ENCODE data around the gene TSPEAR.

The TSPEAR gene

DNA sequence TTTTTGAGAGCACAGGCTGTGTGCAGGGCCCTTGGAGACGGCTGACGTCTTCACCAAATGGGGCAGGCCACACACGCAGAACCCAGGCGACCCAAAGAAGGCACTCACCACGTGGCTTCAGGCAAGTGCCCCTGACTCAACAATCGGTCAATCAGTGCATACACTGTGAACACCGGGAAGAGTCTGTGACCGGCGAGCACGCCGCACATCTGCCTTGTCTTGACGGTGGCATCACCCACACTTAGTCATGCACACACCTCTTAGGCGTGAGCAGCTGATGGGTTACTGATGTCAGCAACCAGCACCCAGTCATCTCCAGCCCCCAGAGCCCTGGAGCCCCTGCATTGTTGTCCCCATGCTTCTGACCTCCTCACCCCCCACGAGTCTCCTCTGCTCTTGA is 261.0 kb downstream of the TSPEAR start:
- no peak for DNase-seq (ENCODE audit: low read depth)
- no peak for TF ChIP-seq MYC (IDR thresholded peaks at IDR 0.05; ENCODE audit: low read depth, low read length)
- TF ChIP-seq, protein P1, sequence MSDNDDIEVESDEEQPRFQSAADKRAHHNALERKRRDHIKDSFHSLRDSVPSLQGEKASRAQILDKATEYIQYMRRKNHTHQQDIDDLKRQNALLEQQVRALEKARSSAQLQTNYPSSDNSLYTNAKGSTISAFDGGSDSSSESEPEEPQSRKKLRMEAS (IDR thresholded peaks at IDR 0.05; ENCODE audit: low read depth, low read length), result no peak
- TF ChIP-seq, protein P2, sequence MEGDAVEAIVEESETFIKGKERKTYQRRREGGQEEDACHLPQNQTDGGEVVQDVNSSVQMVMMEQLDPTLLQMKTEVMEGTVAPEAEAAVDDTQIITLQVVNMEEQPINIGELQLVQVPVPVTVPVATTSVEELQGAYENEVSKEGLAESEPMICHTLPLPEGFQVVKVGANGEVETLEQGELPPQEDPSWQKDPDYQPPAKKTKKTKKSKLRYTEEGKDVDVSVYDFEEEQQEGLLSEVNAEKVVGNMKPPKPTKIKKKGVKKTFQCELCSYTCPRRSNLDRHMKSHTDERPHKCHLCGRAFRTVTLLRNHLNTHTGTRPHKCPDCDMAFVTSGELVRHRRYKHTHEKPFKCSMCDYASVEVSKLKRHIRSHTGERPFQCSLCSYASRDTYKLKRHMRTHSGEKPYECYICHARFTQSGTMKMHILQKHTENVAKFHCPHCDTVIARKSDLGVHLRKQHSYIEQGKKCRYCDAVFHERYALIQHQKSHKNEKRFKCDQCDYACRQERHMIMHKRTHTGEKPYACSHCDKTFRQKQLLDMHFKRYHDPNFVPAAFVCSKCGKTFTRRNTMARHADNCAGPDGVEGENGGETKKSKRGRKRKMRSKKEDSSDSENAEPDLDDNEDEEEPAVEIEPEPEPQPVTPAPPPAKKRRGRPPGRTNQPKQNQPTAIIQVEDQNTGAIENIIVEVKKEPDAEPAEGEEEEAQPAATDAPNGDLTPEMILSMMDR (IDR thresholded peaks at IDR 0.05; ENCODE audit: low read depth, low read length), result no peak
- no peak for TF ChIP-seq POLR2A (IDR thresholded peaks at IDR 0.05; ENCODE audit: extremely low read depth, insufficient read length)
- H3K4me3 ChIP-seq (ENCODE audit: low read depth, low read length), result no peak overlapping the region

DNA sequence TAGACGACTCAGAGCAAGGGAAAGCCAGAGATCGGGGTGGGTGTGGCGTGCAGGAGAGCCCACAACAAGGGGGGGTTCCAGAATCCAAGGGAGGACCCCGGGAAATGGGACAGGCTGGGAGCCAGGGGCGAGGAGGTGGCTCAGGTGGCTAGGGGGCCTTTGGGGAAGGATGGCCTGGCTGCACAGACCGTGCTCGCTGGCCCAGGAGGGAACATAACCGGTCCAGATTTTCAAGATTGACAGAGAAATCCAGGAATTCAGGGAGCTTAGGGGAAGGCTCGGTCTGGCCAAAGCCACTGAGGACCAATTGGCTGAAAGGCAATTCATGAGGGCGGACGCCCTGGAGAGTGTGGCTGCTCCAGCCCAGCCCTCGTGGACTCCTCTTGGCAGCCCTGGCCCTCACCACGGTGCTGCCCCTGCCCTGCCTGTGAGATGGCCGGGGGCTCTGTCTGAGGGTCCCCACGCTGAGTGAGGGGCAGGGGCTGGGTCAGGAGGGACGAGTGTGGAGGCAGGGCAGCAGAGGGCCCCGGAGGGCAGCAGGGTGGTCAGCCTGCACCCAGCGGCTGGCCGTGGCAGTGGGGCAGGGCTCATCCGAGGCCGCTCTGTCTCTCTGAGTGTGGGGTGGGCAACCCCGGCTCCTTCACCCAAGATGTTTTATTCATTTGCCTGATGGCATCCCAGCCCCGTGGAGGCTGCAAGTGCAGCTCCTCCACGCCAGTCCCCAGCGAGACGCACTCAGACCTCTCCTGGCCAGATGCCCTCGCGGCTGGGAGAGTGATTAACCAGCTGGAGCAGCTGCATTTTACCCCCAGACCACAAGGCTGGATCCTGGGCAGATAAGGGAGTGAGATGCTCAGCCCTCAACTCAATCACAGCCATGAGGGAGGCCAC is 261.7 kb downstream of the TSPEAR start:
- TF ChIP-seq, protein P1 (IDR thresholded peaks at IDR 0.05; ENCODE audit: low read depth, low read length), result no peak
- TF ChIP-seq, protein P2 (IDR thresholded peaks at IDR 0.05; ENCODE audit: low read depth, low read length), result no peak
- TF ChIP-seq MYC (IDR thresholded peaks at IDR 0.05; ENCODE audit: low read depth, low read length) (no peak), POLR2A (IDR thresholded peaks at IDR 0.05; ENCODE audit: extremely low read depth, insufficient read length) (no peak)
- H3K4me3 ChIP-seq (ENCODE audit: low read depth, low read length), result no peak overlapping the region
- no peak for DNase-seq (ENCODE audit: low read depth)

DNA sequence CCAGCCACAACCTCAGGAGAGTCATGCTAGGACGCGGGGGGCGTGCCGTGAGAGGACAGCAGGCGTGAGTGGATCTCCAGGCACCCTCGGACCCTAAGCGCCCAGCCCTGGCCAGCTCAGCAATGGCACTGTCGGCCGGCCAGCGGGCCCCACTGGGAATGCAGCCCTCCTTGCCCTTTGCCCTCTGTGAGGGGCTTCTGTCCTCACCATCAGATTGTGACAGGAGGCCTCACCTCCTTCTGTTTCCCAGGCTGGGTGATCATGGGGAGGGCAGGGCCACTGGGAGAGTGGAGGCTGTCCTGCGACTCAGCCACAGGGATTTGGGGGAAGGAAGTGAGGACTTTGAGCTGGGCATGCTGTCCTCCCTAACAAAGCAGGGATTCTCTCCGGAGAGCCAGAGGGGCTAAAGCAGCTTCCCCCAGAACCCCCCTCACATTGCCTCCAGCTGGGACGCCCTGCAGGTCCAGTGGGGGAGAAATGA is 262.7 kb downstream of the TSPEAR start:
- no peak for TF ChIP-seq POLR2A (IDR thresholded peaks at IDR 0.05; ENCODE audit: extremely low read depth, insufficient read length)
- TF ChIP-seq MYC (IDR thresholded peaks at IDR 0.05; ENCODE audit: low read depth, low read length), result no peak
- TF ChIP-seq, protein P1 (IDR thresholded peaks at IDR 0.05; ENCODE audit: low read depth, low read length), result no peak
- TF ChIP-seq, protein P2 (IDR thresholded peaks at IDR 0.05; ENCODE audit: low read depth, low read length), result no peak
- DNase-seq (ENCODE audit: low read depth), result no peak
- no peak overlapping the region for H3K4me3 ChIP-seq (ENCODE audit: low read depth, low read length)

All from NB4 (cell line).